ENCODE results near the gene IFNAR1. TPM values are rescaled to one million over a fixed set of nuclear protein-coding genes. Genes with fewer than 3 reads are reported as not detected.

The IFNAR1 gene
- total RNA-seq, 1 donor from 2014 or later, result 18.9 TPM

GRCh38 chr21:33395891-33396331 lies 71.1 kb downstream of the IFNAR1 start:
- Mint-ChIP-seq H3K4me1 (peaks cover 3% of the 10 kb centered on the region), H3K9me3 (no peaks in the 10 kb centered on the region), H3K27me3 (ENCODE audit: low read depth) (peaks cover 3% of the 10 kb centered on the region), H3K27ac (ENCODE audit: unreplicated experiment) (no peak overlapping the region), H3K36me3 (ENCODE audit: low read depth) (no peaks in the 10 kb centered on the region), H3K4me3 (no peak overlapping the region)
- no peak for DNase-seq (ENCODE audit: low read depth, low spot score)
- TF ChIP-seq, protein P1, sequence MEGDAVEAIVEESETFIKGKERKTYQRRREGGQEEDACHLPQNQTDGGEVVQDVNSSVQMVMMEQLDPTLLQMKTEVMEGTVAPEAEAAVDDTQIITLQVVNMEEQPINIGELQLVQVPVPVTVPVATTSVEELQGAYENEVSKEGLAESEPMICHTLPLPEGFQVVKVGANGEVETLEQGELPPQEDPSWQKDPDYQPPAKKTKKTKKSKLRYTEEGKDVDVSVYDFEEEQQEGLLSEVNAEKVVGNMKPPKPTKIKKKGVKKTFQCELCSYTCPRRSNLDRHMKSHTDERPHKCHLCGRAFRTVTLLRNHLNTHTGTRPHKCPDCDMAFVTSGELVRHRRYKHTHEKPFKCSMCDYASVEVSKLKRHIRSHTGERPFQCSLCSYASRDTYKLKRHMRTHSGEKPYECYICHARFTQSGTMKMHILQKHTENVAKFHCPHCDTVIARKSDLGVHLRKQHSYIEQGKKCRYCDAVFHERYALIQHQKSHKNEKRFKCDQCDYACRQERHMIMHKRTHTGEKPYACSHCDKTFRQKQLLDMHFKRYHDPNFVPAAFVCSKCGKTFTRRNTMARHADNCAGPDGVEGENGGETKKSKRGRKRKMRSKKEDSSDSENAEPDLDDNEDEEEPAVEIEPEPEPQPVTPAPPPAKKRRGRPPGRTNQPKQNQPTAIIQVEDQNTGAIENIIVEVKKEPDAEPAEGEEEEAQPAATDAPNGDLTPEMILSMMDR (conservative IDR thresholded peaks at IDR 0.05), result no peak

GRCh38 chr21:33396436-33396835 lies 71.7 kb downstream of the IFNAR1 start:
- Mint-ChIP-seq H3K27ac (ENCODE audit: unreplicated experiment) (no peak overlapping the region), H3K27me3 (ENCODE audit: low read depth) (peaks cover 3% of the 10 kb centered on the region)
- TF ChIP-seq, protein P1 (conservative IDR thresholded peaks at IDR 0.05), result no peak

DNA sequence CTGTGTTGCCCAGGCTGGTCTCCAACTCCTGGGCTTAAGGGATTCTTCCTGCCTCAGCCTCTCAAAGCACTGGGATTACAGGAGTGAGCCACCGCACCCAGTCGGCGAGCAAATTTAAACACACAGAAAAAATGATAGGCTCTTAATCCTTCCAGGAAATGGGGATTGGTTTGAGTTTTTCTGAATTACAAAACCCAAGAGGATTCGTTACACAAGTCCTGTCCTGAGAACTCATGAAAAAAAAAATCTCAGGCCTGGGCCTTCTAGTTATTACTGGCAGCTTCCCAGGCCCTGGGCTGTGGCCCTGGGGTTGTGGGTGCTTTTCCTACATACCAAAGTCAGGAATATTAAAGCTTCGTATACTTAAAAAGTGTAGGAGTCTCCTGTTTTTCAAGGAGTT lies 72.2 kb downstream of the IFNAR1 start:
- no peak for DNase-seq (ENCODE audit: low read depth, low spot score)
- Mint-ChIP-seq H3K36me3 (ENCODE audit: low read depth) (no peaks in the 10 kb centered on the region), H3K4me1 (peaks cover 5% of the 10 kb centered on the region), H3K4me3 (no peak overlapping the region), H3K9me3 (no peaks in the 10 kb centered on the region), H3K27ac (ENCODE audit: unreplicated experiment) (no peak overlapping the region), H3K27me3 (ENCODE audit: low read depth) (peaks cover 3% of the 10 kb centered on the region)
- TF ChIP-seq, protein P1 (conservative IDR thresholded peaks at IDR 0.05), result no peak

More at GRCh38 chr21:33396436-33396835, 71.7 kb downstream of the IFNAR1 start:
- H3K4me1 Mint-ChIP-seq, result peaks cover 5% of the 10 kb centered on the region
- no peak overlapping the region for H3K4me3 Mint-ChIP-seq
- H3K36me3 Mint-ChIP-seq (ENCODE audit: low read depth), result no peaks in the 10 kb centered on the region
- DNase-seq (ENCODE audit: low read depth, low spot score), result no peak
- H3K9me3 Mint-ChIP-seq, result no peaks in the 10 kb centered on the region

DNA sequence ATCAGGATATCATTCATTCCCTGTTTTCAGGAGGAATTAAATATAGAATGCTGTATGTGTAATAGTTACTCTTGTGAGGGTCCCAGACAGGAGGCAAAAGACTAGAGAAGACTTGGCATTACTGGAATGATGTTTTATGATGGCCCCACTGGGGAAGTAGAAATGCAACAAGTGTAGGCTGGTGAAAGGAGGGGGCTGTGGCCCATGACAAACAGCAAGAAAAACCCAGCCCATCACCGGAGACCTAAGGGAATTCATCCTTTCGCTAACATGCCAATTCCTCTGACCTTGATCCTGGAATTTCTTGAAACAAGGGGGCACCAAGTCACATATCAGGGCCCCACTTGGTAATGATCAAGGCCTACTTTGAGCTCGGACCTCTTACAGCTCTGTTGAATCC lies 72.9 kb downstream of the IFNAR1 start:
- TF ChIP-seq, protein P1 (conservative IDR thresholded peaks at IDR 0.05), result no peak
- H3K27me3 Mint-ChIP-seq (ENCODE audit: low read depth), result peaks cover 3% of the 10 kb centered on the region
- peaks cover 9% of the 10 kb centered on the region for H3K4me1 Mint-ChIP-seq
- H3K4me3 Mint-ChIP-seq, result peak overlapping the region; percentile 47
- H3K27ac Mint-ChIP-seq (ENCODE audit: unreplicated experiment), result no peak overlapping the region
- no peaks in the 10 kb centered on the region for H3K9me3 Mint-ChIP-seq
- DNase-seq (ENCODE audit: low read depth, low spot score), result no peak
- no peaks in the 10 kb centered on the region for H3K36me3 Mint-ChIP-seq (ENCODE audit: low read depth)

DNA sequence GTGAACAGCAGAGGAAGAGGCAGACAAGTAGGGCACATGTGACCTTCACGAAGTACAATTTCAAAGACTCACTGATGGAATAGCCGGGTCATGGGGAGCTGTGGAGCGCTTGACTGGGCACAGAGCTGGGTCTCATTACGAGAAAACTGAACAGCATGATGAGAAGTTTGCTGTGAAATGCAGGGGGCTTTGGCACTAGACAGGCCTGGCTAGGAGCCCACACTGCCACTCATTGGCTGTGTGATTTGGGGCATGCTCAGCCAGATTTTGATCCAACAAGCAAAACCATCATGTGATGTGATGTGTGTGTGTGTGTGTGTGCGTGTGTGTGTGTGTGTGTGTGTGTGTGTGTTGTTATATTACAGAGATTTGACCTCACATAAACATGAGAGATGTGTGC lies 73.6 kb downstream of the IFNAR1 start:
- no peaks in the 10 kb centered on the region for H3K36me3 Mint-ChIP-seq (ENCODE audit: low read depth)
- H3K9me3 Mint-ChIP-seq, result no peaks in the 10 kb centered on the region
- no peak overlapping the region for H3K4me3 Mint-ChIP-seq
- H3K27me3 Mint-ChIP-seq (ENCODE audit: low read depth), result peaks cover 3% of the 10 kb centered on the region
- peaks cover 9% of the 10 kb centered on the region for H3K4me1 Mint-ChIP-seq
- DNase-seq (ENCODE audit: low read depth, low spot score), result no peak
- TF ChIP-seq, protein P1 (conservative IDR thresholded peaks at IDR 0.05), result no peak
- H3K27ac Mint-ChIP-seq (ENCODE audit: unreplicated experiment), result peak overlapping the region; percentile 75

GRCh38 chr21:33401630-33401992 lies 76.8 kb downstream of the IFNAR1 start:
- H3K4me1 Mint-ChIP-seq, result peaks cover 20% of the 10 kb centered on the region
- no peak overlapping the region for H3K27ac Mint-ChIP-seq (ENCODE audit: unreplicated experiment)
- peak overlapping the region; percentile 31 for H3K4me3 Mint-ChIP-seq
- DNase-seq (ENCODE audit: low read depth, low spot score), result no peak
- no peaks in the 10 kb centered on the region for H3K9me3 Mint-ChIP-seq
- TF ChIP-seq, protein P1 (conservative IDR thresholded peaks at IDR 0.05), result no peak
- no peaks in the 10 kb centered on the region for H3K36me3 Mint-ChIP-seq (ENCODE audit: low read depth)
- peaks cover 3% of the 10 kb centered on the region for H3K27me3 Mint-ChIP-seq (ENCODE audit: low read depth)
